Calu3 (cell line): ENCODE measurements around the gene TUBGCP6. TPM values are rescaled to one million over a fixed set of nuclear protein-coding genes. Genes with fewer than 3 reads are reported as not detected.

ENCODE experiments used
- BruUV-seq: library from RNA; stranded (reverse); fragments of 400-500 nt; replicated peaks from 2 replicates; lab custom pipeline; 2021; lab: Mats Ljungman, UMichigan
- CTCF ChIA-PET: fragments of 300-600 bp; sonication (Branson Sonifier 250); formaldehyde crosslinking; loops from one replicate; lab custom pipeline; 2022; ENCODE audit warnings: antibody characterized with exemption; lab: Charles Lee
- DNase-seq: peaks from one replicate; pipeline ENCODE4 v3.0.0; 2022
- H3K27ac Mint-ChIP-seq: one replicate; pipeline ENCODE4 v1.8.0; 2022; ENCODE audit warnings: mixed read lengths; ENCODE audit not compliant: unreplicated experiment
- H3K27me3 Mint-ChIP-seq: one replicate; pipeline ENCODE4 v1.8.0; 2022; ENCODE audit warnings: mixed read lengths; ENCODE audit not compliant: unreplicated experiment
- H3K36me3 Mint-ChIP-seq: one replicate; pipeline ENCODE4 v1.8.0; 2022; ENCODE audit warnings: mild to moderate bottlenecking, moderate library complexity, mixed read lengths; ENCODE audit not compliant: insufficient read depth, unreplicated experiment
- H3K4me1 Mint-ChIP-seq: one replicate; pipeline ENCODE4 v1.8.0; 2022; ENCODE audit warnings: mild to moderate bottlenecking, low read depth, mixed read lengths; ENCODE audit not compliant: unreplicated experiment
- H3K4me3 Mint-ChIP-seq: one replicate; pipeline ENCODE4 v1.8.0; 2022; ENCODE audit warnings: mild to moderate bottlenecking, low read depth, moderate library complexity, mixed read lengths; ENCODE audit not compliant: unreplicated experiment
- H3K9me3 Mint-ChIP-seq: one replicate; pipeline ENCODE4 v1.8.0; 2022; ENCODE audit warnings: low read depth, mixed read lengths; ENCODE audit not compliant: unreplicated experiment
- CTCF ChIP-seq: fragments of 200-600 bp; IDR thresholded peaks from one replicate; pipeline ENCODE4 v1.8.0; 2022; ENCODE audit warnings: antibody characterized with exemption; ENCODE audit not compliant: unreplicated experiment
- intact Hi-C: fragments of 100-400 bp; cut with micrococcal nuclease; formaldehyde crosslinking; loops from one replicate; pipeline ENCODE4 v1.10.0; 2022; ENCODE audit not compliant: unreplicated experiment
- total RNA-seq: library from RNA; stranded (reverse); gene quantifications from 2 replicates; pipeline ENCODE4 v1.2.3, GENCODE V29; 2022

Gene TUBGCP6
- total RNA-seq, 1 experiment from 2014 or later = 49.7 TPM

GRCh38 chr22:50292643-50293440 lies 48.0 kb upstream of the TUBGCP6 start:
- CTCF ChIA-PET = interaction anchor here (1.0 to 2.2 kb wide), 6 partner anchors 11 to 42 kb away, joined by 5 to 26 read pairs (median 6); partner anchors contain the start of gene HDAC10
- TF ChIP-seq CTCF = no peak
- TSS peak; percentile 19 for BruUV-seq
- DNase-seq = peak; percentile 40
- Mint-ChIP-seq H3K27ac (peak overlapping the region; percentile 84), H3K27me3 (no peaks in the 10 kb centered on the region), H3K4me3 (peak overlapping the region; percentile 90), H3K9me3 (no peaks in the 10 kb centered on the region), H3K4me1 (peaks cover 55% of the 10 kb centered on the region), H3K36me3 (peaks cover 52% of the 10 kb centered on the region)
- intact Hi-C loops = no loop called here

- intact Hi-C loops = no loop called here
- no peak overlapping the region for H3K27ac Mint-ChIP-seq
- peaks cover 61% of the 10 kb centered on the region for H3K36me3 Mint-ChIP-seq
- peaks cover 30% of the 10 kb centered on the region for H3K4me1 Mint-ChIP-seq
- no peaks in the 10 kb centered on the region for H3K9me3 Mint-ChIP-seq
- CTCF ChIA-PET = no interaction called here
- H3K4me3 Mint-ChIP-seq = no peak overlapping the region
- no peak for TF ChIP-seq CTCF
- BruUV-seq = TSS peak; percentile 34
- H3K27me3 Mint-ChIP-seq = no peaks in the 10 kb centered on the region
- no peak for DNase-seq
These were observed 45.3 kb upstream of the TUBGCP6 start for GRCh38 chr22:50289942-50290630.

GRCh38 chr22:50289151-50289941 lies 44.5 kb upstream of the TUBGCP6 start:
- intact Hi-C loops = no loop called here
- no peak for TF ChIP-seq CTCF
- H3K27ac Mint-ChIP-seq = no peak overlapping the region
- DNase-seq = no peak
- H3K27me3 Mint-ChIP-seq = no peaks in the 10 kb centered on the region
- peaks cover 25% of the 10 kb centered on the region for H3K4me1 Mint-ChIP-seq
- BruUV-seq = no TSS peak
- H3K9me3 Mint-ChIP-seq = no peaks in the 10 kb centered on the region
- H3K36me3 Mint-ChIP-seq = peaks cover 68% of the 10 kb centered on the region
- H3K4me3 Mint-ChIP-seq = no peak overlapping the region
- CTCF ChIA-PET = no interaction called here

GRCh38 chr22:50287731-50288130 lies 42.9 kb upstream of the TUBGCP6 start:
- intact Hi-C loops = no loop called here
- Mint-ChIP-seq H3K27me3 (no peaks in the 10 kb centered on the region), H3K9me3 (no peaks in the 10 kb centered on the region), H3K36me3 (peaks cover 77% of the 10 kb centered on the region), H3K4me3 (no peak overlapping the region), H3K27ac (peak overlapping the region; percentile 39), H3K4me1 (peaks cover 25% of the 10 kb centered on the region)
- BruUV-seq = no TSS peak
- CTCF ChIA-PET = no interaction called here
- no peak for TF ChIP-seq CTCF
- DNase-seq = no peak
